ENCODE measurements around the gene PTPRN2.

The PTPRN2 gene

GRCh38 chr7:158479021-158479663 lies 108.5 kb downstream of the PTPRN2 start:
- no peak overlapping the region for H3K27ac ChIP-seq
- TF ChIP-seq ZFX (IDR thresholded peaks at IDR 0.05; ENCODE audit: borderline replicate concordance) (no peak), CTCF (IDR thresholded peaks at IDR 0.05) (no peak)

- TF ChIP-seq CTCF (IDR thresholded peaks at IDR 0.05) (no peak), ZFX (IDR thresholded peaks at IDR 0.05; ENCODE audit: borderline replicate concordance) (no peak)
- no peak overlapping the region for H3K27ac ChIP-seq
Measured at GRCh38 chr7:158477866-158478265, 109.8 kb downstream of the PTPRN2 start.

GRCh38 chr7:158476331-158476932 lies 111.2 kb downstream of the PTPRN2 start:
- no peak overlapping the region for H3K27ac ChIP-seq
- TF ChIP-seq ZFX (IDR thresholded peaks at IDR 0.05; ENCODE audit: borderline replicate concordance) (no peak), CTCF (IDR thresholded peaks at IDR 0.05) (no peak)

GRCh38 chr7:158475679-158476052 lies 112.0 kb downstream of the PTPRN2 start:
- no peak overlapping the region for H3K27ac ChIP-seq
- TF ChIP-seq CTCF (IDR thresholded peaks at IDR 0.05) (no peak), ZFX (IDR thresholded peaks at IDR 0.05; ENCODE audit: borderline replicate concordance) (no peak)

DNA sequence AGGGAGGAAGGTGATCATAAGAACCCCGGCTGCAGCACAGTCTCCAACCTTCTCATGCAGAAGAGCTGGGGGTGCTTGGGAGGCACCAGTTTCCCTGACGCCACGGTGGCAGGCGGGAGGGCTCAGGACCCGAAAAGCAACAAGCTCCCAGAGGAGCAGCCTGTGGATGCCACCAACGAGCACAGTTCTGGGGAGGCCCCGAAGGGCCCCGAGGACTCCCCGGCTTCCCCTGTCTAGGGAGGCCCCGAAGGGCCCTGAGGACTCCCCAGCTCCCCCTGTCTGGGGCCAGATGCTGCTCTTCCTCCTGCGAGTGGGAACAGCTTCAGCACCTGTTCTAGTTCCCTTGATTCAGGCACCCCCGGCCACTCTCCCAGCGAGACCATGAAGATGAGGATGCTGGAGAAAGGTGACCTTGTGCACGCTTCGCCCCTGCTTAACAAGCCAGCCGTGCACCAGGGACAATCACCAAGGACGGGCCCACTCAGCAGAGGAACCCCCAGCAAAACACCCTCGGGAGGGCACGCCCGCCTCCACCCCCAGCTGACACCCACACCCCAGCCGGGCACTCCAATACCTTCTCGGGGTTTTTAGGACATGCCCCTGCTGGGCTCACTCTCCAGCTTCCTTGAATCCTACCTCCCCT lies 112.5 kb downstream of the PTPRN2 start:
- no peak overlapping the region for H3K27ac ChIP-seq
- TF ChIP-seq CTCF (IDR thresholded peaks at IDR 0.05) (no peak), ZFX (IDR thresholded peaks at IDR 0.05; ENCODE audit: borderline replicate concordance) (no peak)

DNA sequence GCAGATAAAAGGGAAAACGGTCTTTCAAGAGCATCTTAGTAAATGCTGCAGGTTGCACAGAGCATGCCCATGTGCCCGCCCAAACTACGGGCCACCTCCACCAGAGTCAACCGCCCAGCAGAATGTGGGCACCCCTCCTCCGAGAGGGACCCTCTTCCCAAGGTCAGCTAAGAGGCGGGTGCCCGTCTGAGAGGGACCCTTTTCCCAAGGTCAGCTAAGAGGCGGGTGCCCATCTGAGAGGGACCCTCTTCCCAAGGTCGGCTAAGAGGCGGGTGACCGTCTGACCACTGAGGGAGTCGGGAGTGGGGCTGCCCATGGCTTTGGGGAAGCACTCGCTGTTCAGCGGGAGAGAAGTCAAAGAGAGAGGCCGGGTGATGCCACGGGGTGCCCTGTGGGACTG lies 113.1 kb downstream of the PTPRN2 start:
- H3K27ac ChIP-seq, result no peak overlapping the region
- TF ChIP-seq CTCF (IDR thresholded peaks at IDR 0.05), result no peak
- no peak for TF ChIP-seq ZFX (IDR thresholded peaks at IDR 0.05; ENCODE audit: borderline replicate concordance)

DNA sequence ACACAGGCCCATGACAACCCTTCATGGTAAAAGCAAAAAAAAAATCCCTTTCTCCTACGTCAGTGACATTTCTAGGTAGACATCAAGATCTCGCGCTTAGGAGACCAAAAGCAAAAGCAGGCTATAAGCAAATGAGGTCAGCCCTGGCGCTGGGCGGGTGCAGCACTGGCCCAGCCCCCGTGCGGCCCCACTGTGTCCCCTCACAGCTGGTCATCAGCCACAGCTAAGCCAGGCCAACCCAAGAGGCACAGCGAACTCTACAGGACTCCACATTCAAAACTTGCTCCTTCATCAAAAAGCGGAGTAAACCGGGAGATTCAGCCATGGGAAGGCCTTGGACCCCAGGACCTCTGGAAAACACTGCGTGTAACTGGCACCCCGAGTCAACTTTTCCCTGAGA lies 113.7 kb downstream of the PTPRN2 start:
- TF ChIP-seq ZFX (IDR thresholded peaks at IDR 0.05; ENCODE audit: borderline replicate concordance), result no peak
- no peak for TF ChIP-seq CTCF (IDR thresholded peaks at IDR 0.05)

More for the DNA sequence above, 113.7 kb downstream of the PTPRN2 start:
- no peak overlapping the region for H3K27ac ChIP-seq
